Keratinocyte (primary cell): Measurements from ENCODE around the gene CD226. TPM values are rescaled to one million over a fixed set of nuclear protein-coding genes. Genes with fewer than 3 reads are reported as not detected.

Experiments
- DNase-seq: peaks from one replicate; pipeline ENCODE4 v3.0.0-alpha.2; 2011; ENCODE audit warnings: low read depth, missing footprints, low spot score
- FAIRE-seq: peaks from 2 replicates; lab custom pipeline; 2011; peaks lifted over from hg19 to GRCh38; lab: Jason Lieb, UNC
- H2AFZ ChIP-seq: 2 replicates; pipeline ENCODE4 v1.6.0; 2012; ENCODE audit warnings: low read length, control low read depth, inconsistent platforms; ENCODE audit not compliant: control insufficient read depth
- H3K27ac ChIP-seq: 2 replicates; pipeline ENCODE4 v1.5.1; 2011; ENCODE audit warnings: low read length; ENCODE audit not compliant: control insufficient read depth, insufficient read depth
- H3K27me3 ChIP-seq: 3 replicates; pipeline ENCODE4 v1.6.0; 2011; ENCODE audit warnings: low read length; ENCODE audit not compliant: control insufficient read depth, insufficient read depth; ENCODE audit errors: extremely low read depth
- H3K36me3 ChIP-seq, 2 experiments: 2 replicates in 1 of 2; 3 replicates in 1 of 2; pipeline ENCODE4 v1.5.1; 2011; ENCODE audit warnings: low read length in 2 of 2, mild to moderate bottlenecking in 1 of 2; ENCODE audit not compliant: control insufficient read depth in 2 of 2, insufficient read depth in 2 of 2; ENCODE audit errors: extremely low read depth in 1 of 2
- H3K4me1 ChIP-seq: 3 replicates; pipeline ENCODE4 v1.5.1; 2011; ENCODE audit warnings: low read length; ENCODE audit not compliant: control insufficient read depth, insufficient read depth; ENCODE audit errors: extremely low read depth
- H3K4me2 ChIP-seq: 3 replicates; pipeline ENCODE4 v1.6.0; 2011; ENCODE audit warnings: low read depth, low read length; ENCODE audit not compliant: control insufficient read depth, insufficient read depth; ENCODE audit errors: extremely low read depth
- H3K4me3 ChIP-seq, 3 experiments: fragments of 200-600 bp in 1 of 3; sonication (generic) in 1 of 3; 2 replicates in 2 of 3; 3 replicates in 1 of 3; pipeline ENCODE4 v1.5.1; 2011 to 2016; ENCODE audit warnings: low read length in 3 of 3, mild to moderate bottlenecking in 3 of 3, control low read depth in 2 of 3, inconsistent platforms in 1 of 3, low read depth in 1 of 3, mixed read lengths in 1 of 3, mixed run types in 1 of 3, moderate library complexity in 1 of 3; ENCODE audit not compliant: control insufficient read depth in 2 of 3, insufficient read depth in 2 of 3; ENCODE audit errors: extremely low read depth in 1 of 3
- H3K79me2 ChIP-seq: 2 replicates; pipeline ENCODE4 v1.6.0; 2012; ENCODE audit warnings: low read length; ENCODE audit not compliant: control insufficient read depth, insufficient read depth
- H3K9ac ChIP-seq: 3 replicates; pipeline ENCODE4 v1.6.0; 2011; ENCODE audit warnings: low read length; ENCODE audit not compliant: control insufficient read depth, insufficient read depth; ENCODE audit errors: extremely low read depth
- H3K9me1 ChIP-seq: 3 replicates; pipeline ENCODE4 v1.6.0; 2011; ENCODE audit warnings: low read length; ENCODE audit not compliant: control insufficient read depth, insufficient read depth; ENCODE audit errors: extremely low read depth
- H3K9me3 ChIP-seq: 2 replicates; pipeline ENCODE4 v1.5.1; 2012; ENCODE audit warnings: low read depth, low read length; ENCODE audit not compliant: control insufficient read depth
- H4K20me1 ChIP-seq: 3 replicates; pipeline ENCODE4 v1.6.0; 2011; ENCODE audit warnings: low read length; ENCODE audit not compliant: control insufficient read depth, insufficient read depth; ENCODE audit errors: extremely low read depth
- EZH2 ChIP-seq: IDR thresholded peaks from one replicate; pipeline ENCODE4 v1.6.1; 2012; ENCODE audit warnings: inconsistent platforms, mild to moderate bottlenecking, low read length, moderate library complexity
- dilution Hi-C: fragments of 300-500 bp; cut with MboI; formaldehyde crosslinking; loops from one replicate; pipeline ENCODE4 v1.7.0; 2020; ENCODE audit warnings: low sequenced_read_pairs; ENCODE audit not compliant: extremely low pct_ligation_motif_present
- polyA plus RNA-seq, 5 experiments: library from polyadenylated mRNA; depleted of rRNA in 3 of 5; stranded (reverse) in 3 of 5; stranded (forward) in 1 of 5; unstranded in 1 of 5; fragments of >200 nt; gene quantifications; 1 replicate in 1 of 5; 2 replicates in 3 of 5; 3 replicates in 1 of 5; pipeline versions ENCODE4 v1.2.1 to v1.2.3, GENCODE V29; 2011 to 2012; ENCODE audit warnings: missing spikeins in 2 of 5, low read depth in 1 of 5, low replicate concordance in 1 of 5
- TF ChIP-seq, protein P1 (sequence below), 3 experiments: IDR thresholded peaks in 1 of 3; conservative IDR thresholded peaks in 1 of 3; optimal IDR thresholded peaks in 1 of 3; 2 replicates in 2 of 3; 3 replicates in 1 of 3; pipeline versions ENCODE3 to v1.5.1; 2011; ENCODE audit warnings: low read length in 3 of 3, mild to moderate bottlenecking in 3 of 3, moderate library complexity in 2 of 3, control low read depth in 1 of 3, inconsistent platforms in 1 of 3; ENCODE audit not compliant: insufficient read depth in 2 of 3; ENCODE audit errors: extremely low read depth in 1 of 3

Gene CD226
- polyA plus RNA-seq, 1 donor (not counting 4 experiments of a cell fraction or from before 2014, with no cell fraction given), result 1.3 TPM

DNA sequence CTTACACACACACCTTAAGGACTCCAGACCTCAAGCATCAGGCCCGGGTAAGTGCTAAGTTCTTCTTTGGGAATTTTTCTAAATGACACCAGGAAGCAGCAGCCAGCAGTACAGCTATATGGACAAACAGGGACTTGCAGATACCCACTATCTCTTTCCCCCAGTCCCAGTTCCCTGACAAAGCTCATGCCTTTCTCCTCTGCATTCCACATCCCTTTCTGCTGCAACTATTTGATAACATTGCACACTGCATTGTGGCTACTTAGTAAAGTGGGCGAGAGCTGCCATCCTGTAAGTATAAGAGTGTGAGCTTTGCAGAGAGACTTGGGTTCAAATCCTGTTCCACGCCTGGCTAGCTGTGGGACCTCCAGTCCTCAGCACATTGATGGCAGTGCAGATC, 14.0 kb upstream of the CD226 start:
- Histone ChIP-seq H3K4me3 (no peak overlapping the region), H3K27me3 (no peaks in the 10 kb centered on the region), H3K4me2 (no peak overlapping the region), H3K36me3 (peaks cover 5 to 8% of the 10 kb centered on the region in 2 experiments), H2AFZ (no peak overlapping the region), H3K79me2 (no peaks in the 10 kb centered on the region), H3K27ac (no peak overlapping the region), H3K9me1 (no peaks in the 10 kb centered on the region), H3K9me3 (no peaks in the 10 kb centered on the region), H3K9ac (no peak overlapping the region), H4K20me1 (no peaks in the 10 kb centered on the region), H3K4me1 (no peaks in the 10 kb centered on the region)
- no peak for DNase-seq
- dilution Hi-C loops, result no loop called here
- FAIRE-seq, result no peak
- no peak for TF ChIP-seq EZH2
- TF ChIP-seq, protein P1, sequence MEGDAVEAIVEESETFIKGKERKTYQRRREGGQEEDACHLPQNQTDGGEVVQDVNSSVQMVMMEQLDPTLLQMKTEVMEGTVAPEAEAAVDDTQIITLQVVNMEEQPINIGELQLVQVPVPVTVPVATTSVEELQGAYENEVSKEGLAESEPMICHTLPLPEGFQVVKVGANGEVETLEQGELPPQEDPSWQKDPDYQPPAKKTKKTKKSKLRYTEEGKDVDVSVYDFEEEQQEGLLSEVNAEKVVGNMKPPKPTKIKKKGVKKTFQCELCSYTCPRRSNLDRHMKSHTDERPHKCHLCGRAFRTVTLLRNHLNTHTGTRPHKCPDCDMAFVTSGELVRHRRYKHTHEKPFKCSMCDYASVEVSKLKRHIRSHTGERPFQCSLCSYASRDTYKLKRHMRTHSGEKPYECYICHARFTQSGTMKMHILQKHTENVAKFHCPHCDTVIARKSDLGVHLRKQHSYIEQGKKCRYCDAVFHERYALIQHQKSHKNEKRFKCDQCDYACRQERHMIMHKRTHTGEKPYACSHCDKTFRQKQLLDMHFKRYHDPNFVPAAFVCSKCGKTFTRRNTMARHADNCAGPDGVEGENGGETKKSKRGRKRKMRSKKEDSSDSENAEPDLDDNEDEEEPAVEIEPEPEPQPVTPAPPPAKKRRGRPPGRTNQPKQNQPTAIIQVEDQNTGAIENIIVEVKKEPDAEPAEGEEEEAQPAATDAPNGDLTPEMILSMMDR (optimal IDR thresholded peaks at IDR 0.05 in 1 of 3, IDR thresholded peaks at IDR 0.05 in 1 of 3, conservative IDR thresholded peaks at IDR 0.05 in 1 of 3; ENCODE audit: extremely low read depth in 1 of 3, insufficient read depth in 2 of 3, low read length in 3 of 3), result no peak

- H3K4me3 ChIP-seq, result no peak overlapping the region
- no peak overlapping the region for H2AFZ ChIP-seq
- H3K27ac ChIP-seq, result no peak overlapping the region
- no peak overlapping the region for H3K4me2 ChIP-seq
- H3K9me1 ChIP-seq, result no peaks in the 10 kb centered on the region
- H3K79me2 ChIP-seq, result no peaks in the 10 kb centered on the region
- H3K36me3 ChIP-seq, result peaks cover 5 to 8% of the 10 kb centered on the region in 2 experiments
- FAIRE-seq (no peak), DNase-seq (no peak)
- H3K4me1 ChIP-seq, result no peaks in the 10 kb centered on the region
- H4K20me1 ChIP-seq, result no peaks in the 10 kb centered on the region
- TF ChIP-seq EZH2, result no peak
- TF ChIP-seq, protein P1 (optimal IDR thresholded peaks at IDR 0.05 in 1 of 3, IDR thresholded peaks at IDR 0.05 in 1 of 3, conservative IDR thresholded peaks at IDR 0.05 in 1 of 3; ENCODE audit: extremely low read depth in 1 of 3, insufficient read depth in 2 of 3, low read length in 3 of 3), result no peak
- H3K27me3 ChIP-seq, result no peaks in the 10 kb centered on the region
- H3K9ac ChIP-seq, result no peak overlapping the region
- dilution Hi-C loops, result no loop called here
- H3K9me3 ChIP-seq, result no peaks in the 10 kb centered on the region
Measured at GRCh38 chr18:69958422-69958821, 10.7 kb upstream of the CD226 start.
